G401.6 (cell line): ENCODE results near the gene GPR15LG.

Experiments
- FAIRE-seq: peaks from 2 replicates; lab custom pipeline; 2012; peaks lifted over from hg19 to GRCh38; lab: Jason Lieb, UNC

The GPR15LG gene

GRCh38 chr10:84193846-84194423 lies 20.3 kb downstream of the GPR15LG start:
- FAIRE-seq, result no peak

GRCh38 chr10:84194424-84195043 lies 20.9 kb downstream of the GPR15LG start, which contains the start of gene CDHR1:
Gene CDHR1 (plus strand): TSS chr10:84194537. CDS start chr10:84194761, 224 bp downstream.
- no peak for FAIRE-seq

DNA sequence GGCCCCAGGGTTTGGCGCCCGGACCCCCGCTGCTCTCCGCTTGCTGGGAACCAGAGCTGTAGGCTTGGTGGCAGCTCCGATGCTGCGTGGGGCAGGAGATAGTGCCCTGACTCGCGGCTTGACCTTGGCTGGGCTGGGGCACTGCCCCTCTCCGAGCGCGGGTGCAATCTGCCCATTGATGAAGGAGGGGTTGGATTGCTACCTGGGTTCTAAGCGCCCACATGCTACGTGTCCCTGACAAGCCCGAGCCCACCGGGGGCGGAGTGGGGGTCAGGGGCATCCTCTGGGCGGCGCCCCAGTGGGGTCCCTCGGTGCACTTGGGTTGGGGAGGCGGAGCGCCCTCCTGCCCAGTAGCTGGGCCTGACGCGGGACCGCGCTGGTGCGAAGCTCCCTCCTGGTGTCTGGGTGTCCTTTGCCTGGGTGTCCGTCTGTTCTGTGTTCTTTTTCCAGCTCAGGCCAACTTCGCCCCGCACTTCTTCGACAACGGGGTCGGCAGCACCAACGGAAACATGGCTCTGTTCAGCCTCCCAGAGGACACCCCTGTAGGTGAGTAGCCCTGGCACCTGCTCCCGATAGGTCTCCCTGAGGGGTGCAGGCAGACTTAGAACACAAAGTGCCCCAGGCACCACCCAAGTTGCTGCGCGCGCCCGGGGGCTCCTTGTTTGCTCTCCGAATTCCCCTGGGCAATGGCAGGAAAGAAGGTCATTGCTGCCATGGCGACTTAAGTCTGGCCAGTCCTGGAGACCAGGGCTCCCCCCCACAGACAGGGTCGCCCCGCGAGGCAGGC lies 21.6 kb downstream of the GPR15LG start:
- FAIRE-seq, result no peak

DNA sequence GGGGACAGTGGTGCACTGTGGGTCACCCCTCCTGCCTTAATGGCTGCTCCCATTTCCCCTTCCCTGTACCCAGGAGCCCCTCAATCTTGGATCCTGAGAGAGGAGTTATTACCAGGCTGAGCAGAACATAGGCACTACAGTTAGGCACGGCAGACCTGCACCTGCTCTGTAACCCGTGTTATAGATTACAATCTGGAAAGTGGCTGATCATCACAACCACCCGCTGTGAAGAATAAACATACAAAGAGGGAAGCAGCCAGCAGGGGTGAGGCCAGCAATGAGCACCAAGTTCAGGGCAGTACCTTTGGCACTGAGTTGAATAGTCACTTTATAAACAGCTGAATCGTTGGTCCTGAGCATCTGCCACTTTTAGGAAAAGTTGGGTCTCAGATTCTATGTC lies 22.5 kb downstream of the GPR15LG start:
- FAIRE-seq, result no peak

DNA sequence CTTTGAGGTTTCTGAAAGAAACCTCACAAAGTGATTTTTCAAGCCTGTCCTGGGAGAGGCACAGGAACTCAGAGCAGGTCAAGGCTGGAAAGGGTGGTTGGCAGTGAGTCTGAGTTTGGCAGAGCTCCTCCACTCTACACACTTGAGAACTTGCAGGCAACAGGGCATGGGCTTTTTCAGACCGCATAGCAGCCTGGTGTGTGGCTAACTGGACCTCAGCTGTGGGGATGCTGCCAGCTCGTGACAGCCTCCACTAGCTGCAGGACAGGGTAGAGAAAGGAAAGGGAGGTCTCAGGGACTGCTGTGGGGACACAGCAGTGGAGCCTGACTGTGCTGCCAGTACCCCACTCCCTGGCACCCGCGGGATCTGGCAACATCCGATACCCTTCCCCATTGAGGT lies 23.3 kb downstream of the GPR15LG start:
- no peak for FAIRE-seq

DNA sequence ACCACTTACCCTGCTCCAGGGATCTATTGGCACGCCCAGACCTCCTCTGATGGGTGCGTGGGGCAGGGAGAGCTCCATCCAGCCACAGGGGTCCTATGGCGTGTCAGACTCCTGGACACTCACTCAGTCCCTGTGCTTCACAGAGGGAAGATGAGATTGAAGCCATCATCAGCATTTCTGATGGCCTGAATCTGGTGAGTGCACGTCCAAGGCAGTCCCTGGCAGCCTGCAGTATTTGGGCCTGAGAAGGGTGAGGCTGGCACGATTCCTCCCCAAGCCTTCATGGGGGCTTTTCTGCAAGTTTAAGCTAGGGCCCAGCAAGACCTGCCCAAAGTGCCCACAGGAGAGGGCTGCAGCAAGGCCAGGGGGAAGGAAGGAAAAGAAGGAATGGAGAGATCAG lies 24.0 kb downstream of the GPR15LG start:
- no peak for FAIRE-seq

GRCh38 chr10:84198206-84198915 lies 24.8 kb downstream of the GPR15LG start:
- no peak for FAIRE-seq

DNA sequence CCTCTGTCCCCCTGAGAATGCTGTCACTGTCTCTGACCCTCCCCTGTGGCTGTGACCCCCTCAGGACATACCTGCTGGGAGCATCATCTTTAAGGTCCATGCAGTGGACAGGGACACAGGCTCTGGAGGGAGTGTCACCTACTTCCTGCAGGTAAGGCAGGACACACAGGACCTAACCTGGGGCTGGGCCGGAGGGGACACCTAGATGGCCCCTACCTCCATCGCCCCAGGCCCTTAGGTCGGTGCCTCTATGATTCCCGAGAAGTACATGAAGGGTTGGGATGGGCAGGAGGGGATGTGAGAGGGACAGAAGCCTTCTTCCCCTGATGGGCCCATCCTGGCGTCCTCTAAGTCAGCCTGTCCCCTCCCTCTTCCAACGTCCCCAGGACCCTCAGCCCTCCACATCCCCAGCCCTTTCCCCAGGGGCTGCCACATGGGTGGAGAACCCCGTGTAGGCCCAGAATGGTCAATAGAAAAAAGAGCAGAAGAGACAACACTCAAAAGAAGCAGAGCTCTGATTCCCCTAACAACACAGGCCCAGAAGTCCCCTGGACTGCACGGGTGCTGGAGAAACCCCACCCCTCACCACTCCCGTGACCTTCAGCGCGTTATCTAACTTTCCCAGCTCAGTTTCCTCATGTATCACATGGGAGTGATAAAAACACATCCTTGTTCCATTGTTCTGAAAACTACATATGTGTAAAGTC lies 27.1 kb downstream of the GPR15LG start:
- FAIRE-seq, result no peak

DNA sequence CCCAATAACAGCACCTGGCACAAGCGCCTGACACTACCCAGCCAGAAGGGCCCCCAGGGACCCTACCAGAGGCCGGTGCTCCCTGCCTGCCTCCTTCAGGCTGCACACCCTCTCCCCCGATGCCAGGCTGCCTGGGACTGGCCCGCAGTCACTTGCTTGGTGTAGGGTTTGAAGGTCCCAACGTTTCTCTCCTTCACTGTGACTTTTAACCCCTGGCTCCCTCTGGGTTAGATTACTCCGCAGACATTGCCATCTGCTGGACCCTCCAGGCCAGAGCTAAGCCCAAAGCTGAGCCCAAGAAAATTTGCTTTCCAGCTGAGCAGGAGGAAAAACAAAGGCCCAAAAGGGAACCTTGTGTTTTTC lies 27.6 kb downstream of the GPR15LG start:
- no peak for FAIRE-seq

DNA sequence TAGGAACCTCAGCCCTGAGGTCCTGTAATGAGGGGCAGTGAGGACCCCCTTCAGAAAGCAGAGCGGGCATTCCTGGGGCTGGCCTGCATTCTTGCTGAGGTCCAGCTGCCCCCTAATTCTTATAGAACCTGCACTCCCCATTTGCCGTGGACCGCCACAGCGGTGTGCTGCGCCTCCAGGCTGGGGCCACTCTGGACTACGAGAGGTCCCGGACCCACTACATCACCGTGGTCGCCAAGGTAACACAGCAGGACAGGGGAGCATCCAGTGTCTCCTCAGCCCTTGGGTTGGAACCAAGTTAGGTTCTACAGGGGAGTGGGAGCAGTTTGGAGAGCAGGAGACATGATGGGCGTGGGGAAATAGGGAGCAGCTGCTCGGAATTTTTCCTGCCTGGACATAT lies 28.1 kb downstream of the GPR15LG start:
- no peak for FAIRE-seq

GRCh38 chr10:84202349-84202748 lies 28.7 kb downstream of the GPR15LG start:
- FAIRE-seq, result no peak

- no peak for FAIRE-seq
Observed at GRCh38 chr10:84204122-84204521, 30.5 kb downstream of the GPR15LG start.

DNA sequence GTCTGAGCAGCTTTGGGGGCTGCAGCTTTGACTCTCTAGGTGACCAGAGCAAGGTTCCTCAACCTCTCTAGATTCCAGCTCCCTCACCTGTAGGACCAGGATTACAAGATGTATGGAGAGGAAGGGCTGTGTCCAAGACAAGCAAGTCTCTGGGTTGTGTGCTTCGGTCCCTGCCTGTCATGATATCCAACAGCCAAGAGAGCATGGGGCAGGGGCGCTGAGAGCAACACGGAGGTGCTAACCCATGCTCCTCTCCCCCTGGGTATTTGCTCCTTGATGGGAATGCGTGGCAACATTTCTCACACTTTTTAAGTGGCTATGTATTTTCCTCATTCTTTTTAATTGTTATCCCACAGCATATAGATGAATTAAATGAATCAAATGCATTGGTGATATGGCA lies 31.0 kb downstream of the GPR15LG start:
- FAIRE-seq, result no peak

- FAIRE-seq, result no peak
Observed at GRCh38 chr10:84205049-84205852, 31.6 kb downstream of the GPR15LG start.

DNA sequence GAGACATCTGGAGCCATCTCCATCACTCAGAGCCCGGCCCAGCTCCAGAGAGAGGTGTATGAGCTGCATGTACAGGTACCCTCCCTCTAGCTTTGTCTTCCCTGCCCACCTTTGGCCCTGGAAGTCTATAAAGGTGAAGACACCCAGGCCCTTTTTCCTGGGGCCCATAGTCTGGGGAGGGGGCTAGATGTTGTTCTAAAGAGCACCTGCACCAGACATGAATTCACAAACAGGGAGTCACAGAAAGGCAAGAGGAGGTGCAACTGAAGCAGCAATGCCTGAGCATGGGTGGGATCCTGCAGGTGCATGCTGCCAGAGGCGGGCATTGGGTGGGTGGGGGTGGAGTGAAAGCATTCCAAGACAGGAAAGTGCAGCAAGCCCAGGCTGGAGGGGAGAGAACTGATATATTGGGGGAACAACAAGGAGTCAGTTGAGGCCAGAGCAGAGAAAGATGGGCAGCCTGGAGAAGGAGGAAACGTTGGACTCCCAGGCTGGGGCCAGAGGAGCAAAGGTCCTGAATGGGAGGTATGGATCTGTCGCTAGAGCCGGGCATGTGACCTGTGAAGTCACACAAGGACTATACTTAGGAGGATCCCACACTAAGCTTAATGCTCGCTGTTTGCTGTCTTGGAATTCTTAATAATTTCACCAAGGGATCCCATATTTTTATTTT lies 32.4 kb downstream of the GPR15LG start:
- FAIRE-seq, result no peak

- no peak for FAIRE-seq
Observed at GRCh38 chr10:84208023-84208422, 34.4 kb downstream of the GPR15LG start.

DNA sequence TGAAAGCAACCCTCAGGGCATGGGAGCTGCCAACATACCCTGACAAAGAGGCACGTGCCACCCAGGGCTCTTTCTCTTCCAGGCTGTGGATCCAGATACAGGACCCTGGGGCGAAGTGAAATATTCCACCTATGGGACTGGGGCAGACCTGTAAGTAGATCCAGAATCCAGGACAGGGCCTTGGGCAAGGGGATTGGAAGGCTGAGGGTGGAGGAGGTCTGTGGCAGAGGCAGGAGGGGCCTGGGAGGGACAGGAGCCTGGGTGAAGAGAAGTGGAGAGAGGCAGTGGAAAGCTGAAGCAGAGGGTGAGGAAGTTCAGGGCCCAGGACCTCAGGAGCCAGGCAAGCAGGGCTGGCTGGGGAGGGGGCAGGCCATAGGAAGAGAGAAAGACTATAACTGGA lies 38.0 kb downstream of the GPR15LG start:
- no peak for FAIRE-seq

- FAIRE-seq, result no peak
Observed at GRCh38 chr10:84212014-84212413, 38.4 kb downstream of the GPR15LG start.

GRCh38 chr10:84213076-84213475 lies 39.5 kb downstream of the GPR15LG start:
- no peak for FAIRE-seq

DNA sequence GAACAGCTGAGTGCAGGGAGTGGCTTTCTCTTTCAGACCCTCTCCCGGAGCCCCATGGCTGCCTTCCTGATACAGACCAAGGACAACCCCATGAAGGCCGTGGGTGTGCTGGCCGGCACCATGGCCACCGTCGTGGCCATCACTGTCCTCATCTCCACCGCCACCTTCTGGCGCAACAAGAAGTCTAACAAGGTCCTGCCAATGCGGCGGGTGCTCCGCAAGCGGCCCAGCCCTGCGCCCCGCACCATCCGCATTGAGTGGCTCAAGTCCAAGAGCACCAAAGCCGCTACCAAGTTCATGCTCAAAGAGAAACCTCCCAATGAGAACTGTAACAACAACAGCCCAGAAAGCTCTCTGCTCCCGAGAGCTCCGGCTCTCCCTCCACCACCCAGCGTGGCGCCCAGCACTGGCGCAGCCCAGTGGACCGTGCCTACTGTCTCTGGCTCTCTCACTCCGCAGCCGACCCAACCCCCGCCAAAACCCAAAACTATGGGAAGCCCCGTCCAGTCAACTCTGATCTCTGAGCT lies 40.5 kb downstream of the GPR15LG start:
- FAIRE-seq, result no peak
